Osteocyte (in vitro differentiated cells): Measurements from ENCODE around the gene PYCR2. TPM values are rescaled to one million over a fixed set of nuclear protein-coding genes. Genes with fewer than 3 reads are reported as not detected.

Experiments used
- DNase-seq: peaks from one replicate; pipeline ENCODE4 v3.0.0; 2021; ENCODE audit warnings: mixed read lengths; ENCODE audit not compliant: unreplicated experiment; ENCODE audit errors: extremely low spot score
- H3K27ac Mint-ChIP-seq: one replicate; pipeline ENCODE4 v1.8.0; 2021; ENCODE audit warnings: mild to moderate bottlenecking, mixed read lengths; ENCODE audit not compliant: unreplicated experiment
- H3K27me3 Mint-ChIP-seq: one replicate; pipeline ENCODE4 v1.8.0; 2021; ENCODE audit warnings: mixed read lengths; ENCODE audit not compliant: unreplicated experiment
- H3K36me3 Mint-ChIP-seq: one replicate; pipeline ENCODE4 v1.8.0; 2021; ENCODE audit warnings: mixed read lengths; ENCODE audit not compliant: unreplicated experiment
- H3K4me1 Mint-ChIP-seq: one replicate; pipeline ENCODE4 v1.8.0; 2021; ENCODE audit warnings: mixed read lengths; ENCODE audit not compliant: unreplicated experiment
- H3K4me3 Mint-ChIP-seq: one replicate; pipeline ENCODE4 v1.8.0; 2021; ENCODE audit warnings: mild to moderate bottlenecking, moderate library complexity, mixed read lengths; ENCODE audit not compliant: unreplicated experiment
- H3K9me3 Mint-ChIP-seq: one replicate; pipeline ENCODE4 v1.8.0; 2021; ENCODE audit warnings: mixed read lengths; ENCODE audit not compliant: unreplicated experiment
- total RNA-seq: library from RNA; stranded (reverse); gene quantifications from 2 replicates; pipeline ENCODE4 v1.2.1, GENCODE V29; 2021
- TF ChIP-seq, protein P1 (sequence below): fragments of 200-600 bp; sonication (generic); IDR thresholded peaks from 2 replicates; pipeline ENCODE4 v1.5.0; 2021; ENCODE audit warnings: antibody characterized with exemption, mild to moderate bottlenecking, moderate library complexity

The PYCR2 gene
- total RNA-seq, 1 donor from 2014 or later, result 60.3 TPM

DNA sequence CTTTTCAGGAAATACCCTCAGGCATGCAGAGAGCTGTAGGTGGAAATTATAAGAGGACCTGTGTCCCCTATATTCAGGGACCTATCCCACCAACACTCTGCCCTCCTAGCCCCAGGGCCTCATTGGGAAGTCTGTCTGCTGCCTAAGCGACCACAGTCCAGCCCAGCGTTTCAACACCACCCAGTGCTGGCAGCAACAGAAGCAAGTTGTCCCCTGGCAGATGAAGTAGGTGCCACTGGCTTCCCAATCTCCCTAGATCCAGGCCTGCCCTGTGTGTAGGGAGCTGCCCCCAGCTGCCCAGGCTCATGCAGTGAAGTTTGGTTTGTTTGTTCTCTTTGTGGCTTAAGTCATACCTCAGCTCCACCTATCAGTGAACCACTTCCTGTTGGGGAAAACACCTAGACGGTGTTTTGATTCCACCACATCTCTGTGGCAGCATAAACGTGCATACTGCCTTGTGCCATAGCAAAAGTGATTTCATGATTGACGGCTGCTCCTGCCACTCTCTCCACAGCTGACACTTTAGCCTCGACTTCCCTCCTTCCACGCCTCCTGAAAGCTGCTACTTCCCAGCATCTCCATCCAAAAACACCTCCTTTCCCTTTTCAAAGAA lies 27.0 kb downstream of the PYCR2 start:
- no peaks in the 10 kb centered on the region for H3K9me3 Mint-ChIP-seq
- H3K36me3 Mint-ChIP-seq, result no peaks in the 10 kb centered on the region
- no peaks in the 10 kb centered on the region for H3K27me3 Mint-ChIP-seq
- TF ChIP-seq, protein P1, sequence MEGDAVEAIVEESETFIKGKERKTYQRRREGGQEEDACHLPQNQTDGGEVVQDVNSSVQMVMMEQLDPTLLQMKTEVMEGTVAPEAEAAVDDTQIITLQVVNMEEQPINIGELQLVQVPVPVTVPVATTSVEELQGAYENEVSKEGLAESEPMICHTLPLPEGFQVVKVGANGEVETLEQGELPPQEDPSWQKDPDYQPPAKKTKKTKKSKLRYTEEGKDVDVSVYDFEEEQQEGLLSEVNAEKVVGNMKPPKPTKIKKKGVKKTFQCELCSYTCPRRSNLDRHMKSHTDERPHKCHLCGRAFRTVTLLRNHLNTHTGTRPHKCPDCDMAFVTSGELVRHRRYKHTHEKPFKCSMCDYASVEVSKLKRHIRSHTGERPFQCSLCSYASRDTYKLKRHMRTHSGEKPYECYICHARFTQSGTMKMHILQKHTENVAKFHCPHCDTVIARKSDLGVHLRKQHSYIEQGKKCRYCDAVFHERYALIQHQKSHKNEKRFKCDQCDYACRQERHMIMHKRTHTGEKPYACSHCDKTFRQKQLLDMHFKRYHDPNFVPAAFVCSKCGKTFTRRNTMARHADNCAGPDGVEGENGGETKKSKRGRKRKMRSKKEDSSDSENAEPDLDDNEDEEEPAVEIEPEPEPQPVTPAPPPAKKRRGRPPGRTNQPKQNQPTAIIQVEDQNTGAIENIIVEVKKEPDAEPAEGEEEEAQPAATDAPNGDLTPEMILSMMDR, result no peak
- H3K4me3 Mint-ChIP-seq, result no peak overlapping the region
- DNase-seq, result no peak
- no peak overlapping the region for H3K27ac Mint-ChIP-seq
- no peaks in the 10 kb centered on the region for H3K4me1 Mint-ChIP-seq

DNA sequence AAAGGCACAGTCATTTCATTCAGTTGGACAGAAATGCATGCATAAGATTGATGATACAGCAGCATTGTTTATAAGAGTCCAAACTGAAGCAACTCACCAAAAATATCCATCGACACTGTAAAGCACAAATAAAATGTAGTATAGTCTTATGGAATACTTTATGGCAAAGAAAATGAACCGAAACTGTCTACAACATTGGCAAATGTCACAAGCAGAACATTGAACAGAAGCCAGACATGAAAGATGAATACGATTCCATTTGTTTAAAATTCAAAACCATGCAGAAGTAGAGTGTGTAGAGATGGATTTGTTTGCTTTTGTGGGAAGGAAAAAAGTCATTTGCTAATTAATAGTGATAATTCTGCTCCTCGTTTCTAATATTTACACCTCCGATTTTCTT lies 27.6 kb downstream of the PYCR2 start:
- Mint-ChIP-seq H3K4me1 (no peaks in the 10 kb centered on the region), H3K27ac (no peak overlapping the region), H3K27me3 (no peaks in the 10 kb centered on the region), H3K9me3 (no peaks in the 10 kb centered on the region), H3K36me3 (no peaks in the 10 kb centered on the region), H3K4me3 (no peak overlapping the region)
- TF ChIP-seq, protein P1, result no peak
- no peak for DNase-seq

DNA sequence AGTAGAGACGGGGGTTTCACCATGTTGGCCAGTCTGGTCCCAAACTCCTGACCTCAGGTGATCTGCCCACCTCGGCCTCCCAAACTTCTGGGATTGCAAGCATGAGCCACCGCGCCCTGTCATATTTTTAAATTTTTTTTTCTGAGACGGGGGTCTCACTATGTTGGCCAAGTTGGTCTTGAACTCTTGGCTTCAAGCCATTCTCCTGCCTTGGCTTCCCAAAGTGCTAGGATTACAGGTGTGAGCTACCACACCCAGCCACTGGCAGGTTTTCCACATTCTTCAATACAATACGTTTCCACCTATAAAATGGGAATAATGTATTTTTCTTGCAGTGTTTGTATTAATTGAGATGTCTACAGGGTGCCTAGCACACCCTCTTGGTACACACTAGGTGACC lies 31.7 kb downstream of the PYCR2 start:
- Mint-ChIP-seq H3K27ac (no peak overlapping the region), H3K27me3 (no peaks in the 10 kb centered on the region), H3K36me3 (no peaks in the 10 kb centered on the region), H3K4me1 (peaks cover 10% of the 10 kb centered on the region), H3K4me3 (no peak overlapping the region), H3K9me3 (no peaks in the 10 kb centered on the region)
- no peak for DNase-seq
- TF ChIP-seq, protein P1, result no peak

DNA sequence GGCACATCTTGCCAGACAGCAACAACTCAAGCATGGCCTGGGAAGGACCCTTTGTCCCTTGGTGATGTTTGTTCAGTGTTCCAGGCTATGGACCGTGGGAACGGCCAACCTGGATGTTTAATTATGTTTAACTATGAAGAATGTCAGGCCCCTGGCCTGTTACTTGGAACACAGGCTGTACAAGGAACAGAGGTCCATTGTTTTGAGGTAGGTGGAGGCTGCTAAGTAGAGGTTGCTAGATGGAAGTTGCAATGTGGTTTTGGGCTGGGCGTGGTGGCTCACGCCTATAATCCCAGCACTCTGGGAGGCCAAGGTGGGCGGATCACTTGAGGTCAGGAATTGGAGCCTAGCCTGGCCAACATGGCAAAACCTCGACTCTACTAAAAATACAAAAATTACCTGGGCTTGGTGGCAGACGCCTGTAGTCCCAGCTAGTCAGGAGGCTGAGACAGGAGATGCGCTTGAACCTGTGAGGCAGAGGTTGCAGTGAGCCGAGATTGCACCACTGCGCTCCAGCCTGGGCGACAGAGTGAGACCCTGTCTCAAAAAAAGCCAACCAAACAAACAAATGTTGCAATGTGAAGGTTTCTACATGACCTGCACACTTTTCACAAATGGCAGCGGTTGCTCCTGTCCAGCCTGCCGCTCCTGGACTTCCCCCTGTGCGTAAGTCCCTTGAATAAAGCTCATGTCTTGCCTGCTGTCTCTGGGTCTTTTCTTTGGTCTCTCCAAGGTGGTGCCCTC lies 32.6 kb downstream of the PYCR2 start:
- no peaks in the 10 kb centered on the region for H3K36me3 Mint-ChIP-seq
- no peak for DNase-seq
- H3K4me3 Mint-ChIP-seq, result no peak overlapping the region
- no peak overlapping the region for H3K27ac Mint-ChIP-seq
- H3K27me3 Mint-ChIP-seq, result no peaks in the 10 kb centered on the region
- TF ChIP-seq, protein P1, result no peak
- peaks cover 10% of the 10 kb centered on the region for H3K4me1 Mint-ChIP-seq
- H3K9me3 Mint-ChIP-seq, result no peaks in the 10 kb centered on the region

DNA sequence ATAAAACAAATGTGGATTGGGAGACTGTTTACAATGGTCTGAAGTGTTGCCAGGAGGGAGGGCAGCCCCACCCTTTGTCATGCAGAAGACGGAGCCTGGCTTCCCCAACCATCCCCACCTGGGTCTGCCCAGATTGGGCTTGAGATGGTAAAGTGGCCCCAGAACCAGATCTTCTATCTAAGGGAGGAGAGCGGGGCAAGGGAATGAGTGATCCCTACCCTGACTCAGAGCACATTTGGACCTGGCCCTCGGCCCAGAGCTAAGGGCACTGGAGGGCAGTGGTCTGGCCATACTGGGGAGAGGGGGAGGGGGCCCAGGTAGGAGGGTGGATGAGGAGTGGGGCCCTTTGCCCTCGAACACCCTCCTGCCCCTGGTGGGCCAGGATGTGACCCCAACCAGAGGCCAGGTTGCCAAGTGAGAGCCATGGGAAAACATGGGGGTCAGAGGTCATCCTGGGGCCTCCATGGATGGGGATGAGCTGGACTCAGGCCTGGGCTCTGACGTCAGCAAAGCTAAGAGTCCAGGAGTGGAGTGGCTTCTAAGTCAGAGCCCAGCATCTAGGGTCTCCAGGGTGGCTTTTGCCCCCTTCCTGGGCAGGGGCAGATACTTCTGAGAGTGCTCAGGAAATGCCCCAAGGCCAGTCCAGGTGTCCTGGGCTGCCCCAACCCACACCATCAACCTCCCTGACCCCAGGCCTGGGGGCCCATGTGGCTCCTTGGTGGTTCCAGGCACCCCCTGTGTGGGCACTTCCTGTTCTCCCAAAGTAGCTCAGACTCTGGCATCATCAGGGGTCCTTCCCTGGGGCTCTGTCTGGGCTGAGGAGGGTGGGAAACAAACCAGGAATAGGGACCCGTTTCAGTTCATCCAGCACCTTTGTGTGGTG lies 33.5 kb downstream of the PYCR2 start:
- Mint-ChIP-seq H3K27ac (no peak overlapping the region), H3K4me3 (no peak overlapping the region), H3K9me3 (no peaks in the 10 kb centered on the region), H3K36me3 (no peaks in the 10 kb centered on the region), H3K27me3 (no peaks in the 10 kb centered on the region), H3K4me1 (peaks cover 10% of the 10 kb centered on the region)
- TF ChIP-seq, protein P1, result no peak
- DNase-seq, result no peak
